HG03442 (cell line): ENCODE measurements around the gene DBX1.
"Not testable (repeated sequence)": the region's sequence is repeated elsewhere in the genome, so short reads cannot be mapped to it uniquely, and the experiment has no call there.

Experiments
- ATAC-seq: cut with Tn5 transposase; IDR thresholded peaks from one replicate; pipeline ENCODE4 v1.9.1; 2021; ENCODE audit warnings: mild to moderate bottlenecking, moderate library complexity; ENCODE audit not compliant: unreplicated experiment

The DBX1 gene

GRCh38 chr11:20160425-20161229 lies at the start of gene DBX1:
TSS of gene DBX1 (minus strand) at chr11:20160475. CDS start at chr11:20160324, 151 bp downstream.
- no peak for ATAC-seq

- no peak for ATAC-seq
Measured at GRCh38 chr11:20208622-20209111, 48.4 kb upstream of the DBX1 start.

- ATAC-seq: no peak
Measured at GRCh38 chr11:20207781-20208621, 47.7 kb upstream of the DBX1 start.

- no peak for ATAC-seq
Measured at GRCh38 chr11:20205807-20206206, 45.5 kb upstream of the DBX1 start.

GRCh38 chr11:20204681-20205080 lies 44.4 kb upstream of the DBX1 start:
- ATAC-seq: no peak

- ATAC-seq: no peak
Measured at GRCh38 chr11:20203831-20204230, 43.6 kb upstream of the DBX1 start.

GRCh38 chr11:20201231-20201630 lies 41.0 kb upstream of the DBX1 start:
- ATAC-seq: no peak

- ATAC-seq: not testable (repeated sequence)
Measured at GRCh38 chr11:20200331-20200955, 40.2 kb upstream of the DBX1 start.

GRCh38 chr11:20197881-20198280 lies 37.6 kb upstream of the DBX1 start:
- peak; percentile 68 for ATAC-seq

- no peak for ATAC-seq
Measured at GRCh38 chr11:20194470-20194869, 34.2 kb upstream of the DBX1 start.

- ATAC-seq: no peak
Measured at GRCh38 chr11:20193307-20193706, 33.0 kb upstream of the DBX1 start.

GRCh38 chr11:20192641-20193040 lies 32.4 kb upstream of the DBX1 start:
- no peak for ATAC-seq

- ATAC-seq: no peak
Measured at GRCh38 chr11:20192151-20192550, 31.9 kb upstream of the DBX1 start.

- ATAC-seq: no peak
Measured at GRCh38 chr11:20178976-20179375, 18.7 kb upstream of the DBX1 start.

GRCh38 chr11:20177136-20177535 lies 16.9 kb upstream of the DBX1 start:
- ATAC-seq: no peak

GRCh38 chr11:20172721-20173447 lies 12.6 kb upstream of the DBX1 start:
- ATAC-seq: no peak

- ATAC-seq: no peak
Measured at GRCh38 chr11:20163783-20164481, 3.7 kb upstream of the DBX1 start.

- ATAC-seq: no peak
Measured at GRCh38 chr11:20162824-20163782, 2.8 kb upstream of the DBX1 start.
